Measurements from ENCODE around the gene DAPK2.

Gene DAPK2

GRCh38 chr15:63874616-63875015 is 171.7 kb downstream of the DAPK2 start:
- no peak for DNase-seq
- no peak overlapping the region for H3K27ac ChIP-seq (ENCODE audit: low read length)
- no peaks in the 10 kb centered on the region for H3K79me2 ChIP-seq (ENCODE audit: insufficient read depth, low read length)
- no peaks in the 10 kb centered on the region for H4K20me1 ChIP-seq (ENCODE audit: insufficient read depth, low read length)
- H3K4me1 ChIP-seq (ENCODE audit: insufficient read depth, low read length) = no peaks in the 10 kb centered on the region
- ATAC-seq (ENCODE audit: insufficient read depth, low read depth) = no peak
- no peak for TF ChIP-seq EZH2 (IDR thresholded peaks at IDR 0.05; ENCODE audit: borderline replicate concordance, low read depth, low read length, severe bottlenecking)
- no peak for TF ChIP-seq CTCF (IDR thresholded peaks at IDR 0.05; ENCODE audit: borderline replicate concordance, extremely low read depth, low read length, poor library complexity, severe bottlenecking)
- no peaks in the 10 kb centered on the region for H3K36me3 ChIP-seq (ENCODE audit: insufficient read depth, low read length)
- no peak overlapping the region for H3K4me2 ChIP-seq (ENCODE audit: insufficient read depth, low read length)
- no peak overlapping the region for H3K9ac ChIP-seq (ENCODE audit: low read depth, low read length)
- H3K9me3 ChIP-seq (ENCODE audit: insufficient read depth, low read length, severe bottlenecking) = no peaks in the 10 kb centered on the region
- H2AFZ ChIP-seq (ENCODE audit: low read depth, low read length) = no peak overlapping the region
- no peak overlapping the region for H3K4me3 ChIP-seq (ENCODE audit: low read depth in 1 of 2, low read length in 2 of 2)
- H3K27me3 ChIP-seq (ENCODE audit: insufficient read depth, low read length, poor library complexity) = no peaks in the 10 kb centered on the region

- Histone ChIP-seq H3K4me1 (ENCODE audit: insufficient read depth, low read length) (no peaks in the 10 kb centered on the region), H3K4me3 (ENCODE audit: low read depth in 1 of 2, low read length in 2 of 2) (no peak overlapping the region), H2AFZ (ENCODE audit: low read depth, low read length) (no peak overlapping the region), H3K79me2 (ENCODE audit: insufficient read depth, low read length) (no peaks in the 10 kb centered on the region), H3K4me2 (ENCODE audit: insufficient read depth, low read length) (no peak overlapping the region), H3K9ac (ENCODE audit: low read depth, low read length) (no peak overlapping the region), H3K27me3 (ENCODE audit: insufficient read depth, low read length, poor library complexity) (no peaks in the 10 kb centered on the region), H3K27ac (ENCODE audit: low read length) (no peak overlapping the region), H3K9me3 (ENCODE audit: insufficient read depth, low read length, severe bottlenecking) (no peaks in the 10 kb centered on the region), H3K36me3 (ENCODE audit: insufficient read depth, low read length) (no peaks in the 10 kb centered on the region), H4K20me1 (ENCODE audit: insufficient read depth, low read length) (no peaks in the 10 kb centered on the region)
- TF ChIP-seq EZH2 (IDR thresholded peaks at IDR 0.05; ENCODE audit: borderline replicate concordance, low read depth, low read length, severe bottlenecking) = no peak
- TF ChIP-seq CTCF (IDR thresholded peaks at IDR 0.05; ENCODE audit: borderline replicate concordance, extremely low read depth, low read length, poor library complexity, severe bottlenecking) = no peak
- ATAC-seq (ENCODE audit: insufficient read depth, low read depth) (no peak), DNase-seq (no peak)
These were observed 173.3 kb downstream of the DAPK2 start for GRCh38 chr15:63872759-63873510.

GRCh38 chr15:63870487-63871209 is 175.6 kb downstream of the DAPK2 start:
- H4K20me1 ChIP-seq (ENCODE audit: insufficient read depth, low read length) = no peaks in the 10 kb centered on the region
- 0 out of 3 replicates have a peak, but pooled peaks have one; percentile 29 for ATAC-seq (ENCODE audit: insufficient read depth, low read depth)

More at GRCh38 chr15:63870487-63871209, 175.6 kb downstream of the DAPK2 start:
- H3K4me2 ChIP-seq (ENCODE audit: insufficient read depth, low read length) = no peak overlapping the region
- no peaks in the 10 kb centered on the region for H3K27me3 ChIP-seq (ENCODE audit: insufficient read depth, low read length, poor library complexity)
- TF ChIP-seq CTCF (IDR thresholded peaks at IDR 0.05; ENCODE audit: borderline replicate concordance, extremely low read depth, low read length, poor library complexity, severe bottlenecking) (no peak), EZH2 (IDR thresholded peaks at IDR 0.05; ENCODE audit: borderline replicate concordance, low read depth, low read length, severe bottlenecking) (no peak)
- no peak overlapping the region for H2AFZ ChIP-seq (ENCODE audit: low read depth, low read length)
- no peak overlapping the region for H3K9ac ChIP-seq (ENCODE audit: low read depth, low read length)
- DNase-seq = no peak
- no peaks in the 10 kb centered on the region for H3K36me3 ChIP-seq (ENCODE audit: insufficient read depth, low read length)
- H3K4me1 ChIP-seq (ENCODE audit: insufficient read depth, low read length) = no peaks in the 10 kb centered on the region
- no peak overlapping the region for H3K27ac ChIP-seq (ENCODE audit: low read length)
- no peak overlapping the region for H3K4me3 ChIP-seq (ENCODE audit: low read depth in 1 of 2, low read length in 2 of 2)
- H3K9me3 ChIP-seq (ENCODE audit: insufficient read depth, low read length, severe bottlenecking) = no peaks in the 10 kb centered on the region
- no peaks in the 10 kb centered on the region for H3K79me2 ChIP-seq (ENCODE audit: insufficient read depth, low read length)
